GM19397 (cell line): ENCODE measurements around the gene RTN4R.

Experiments used
- ATAC-seq: cut with Tn5 transposase; IDR thresholded peaks from one replicate; pipeline ENCODE4 v1.9.1; 2021; ENCODE audit warnings: mild to moderate bottlenecking, moderate library complexity; ENCODE audit not compliant: unreplicated experiment

RTN4R gene

DNA sequence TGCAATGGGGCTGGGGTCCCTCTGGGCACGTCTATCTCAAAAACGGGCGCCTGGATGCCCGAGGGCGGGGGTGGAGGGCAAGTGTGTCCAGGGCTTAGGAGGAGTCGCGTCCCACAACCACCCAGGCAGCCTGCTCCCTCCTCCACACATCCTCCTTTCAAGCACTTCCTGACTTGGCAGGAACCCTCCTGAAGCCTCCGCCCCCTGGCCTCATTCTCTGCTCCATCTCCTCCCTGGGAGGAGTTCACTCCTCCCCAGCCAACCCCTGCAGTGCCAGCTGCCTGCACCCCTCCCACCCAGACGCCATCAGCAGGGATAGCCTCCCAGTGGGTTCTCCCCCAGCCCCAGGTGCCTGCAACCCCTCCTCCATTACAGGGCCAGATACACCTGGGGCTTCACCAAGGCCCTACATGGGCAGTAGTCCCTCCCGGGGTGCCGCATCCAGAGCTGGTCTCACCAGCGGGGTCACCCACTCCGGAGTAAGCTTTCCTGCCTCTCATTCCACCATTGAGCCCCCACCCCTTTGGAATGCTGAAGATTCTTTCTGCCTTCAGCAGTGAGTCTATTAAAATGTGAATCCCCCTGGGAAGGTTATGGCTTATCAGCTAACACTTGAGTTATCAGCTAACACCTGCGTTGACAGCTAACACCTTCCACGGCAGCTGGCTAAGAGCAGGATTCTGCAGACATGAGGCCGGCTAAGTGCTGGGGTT, 24.4 kb downstream of the RTN4R start:
- ATAC-seq = no peak

DNA sequence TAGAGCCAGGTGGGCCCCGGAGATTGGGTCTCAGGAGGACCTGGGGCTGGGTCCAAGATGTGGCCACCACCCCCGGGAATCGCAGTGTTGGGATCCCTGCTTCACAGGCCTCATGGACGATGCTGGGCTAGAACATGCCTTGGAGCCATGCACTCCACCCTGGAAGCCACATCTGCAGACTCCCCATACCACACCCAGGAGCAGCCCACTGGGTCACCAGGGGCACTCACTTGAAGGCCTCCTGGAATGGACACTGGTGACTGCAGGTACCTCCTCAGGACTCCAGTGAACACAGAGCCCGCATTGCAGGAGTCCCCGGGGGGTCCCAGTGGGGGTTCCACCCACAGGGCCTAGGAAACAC, 25.0 kb downstream of the RTN4R start:
- no peak for ATAC-seq

DNA sequence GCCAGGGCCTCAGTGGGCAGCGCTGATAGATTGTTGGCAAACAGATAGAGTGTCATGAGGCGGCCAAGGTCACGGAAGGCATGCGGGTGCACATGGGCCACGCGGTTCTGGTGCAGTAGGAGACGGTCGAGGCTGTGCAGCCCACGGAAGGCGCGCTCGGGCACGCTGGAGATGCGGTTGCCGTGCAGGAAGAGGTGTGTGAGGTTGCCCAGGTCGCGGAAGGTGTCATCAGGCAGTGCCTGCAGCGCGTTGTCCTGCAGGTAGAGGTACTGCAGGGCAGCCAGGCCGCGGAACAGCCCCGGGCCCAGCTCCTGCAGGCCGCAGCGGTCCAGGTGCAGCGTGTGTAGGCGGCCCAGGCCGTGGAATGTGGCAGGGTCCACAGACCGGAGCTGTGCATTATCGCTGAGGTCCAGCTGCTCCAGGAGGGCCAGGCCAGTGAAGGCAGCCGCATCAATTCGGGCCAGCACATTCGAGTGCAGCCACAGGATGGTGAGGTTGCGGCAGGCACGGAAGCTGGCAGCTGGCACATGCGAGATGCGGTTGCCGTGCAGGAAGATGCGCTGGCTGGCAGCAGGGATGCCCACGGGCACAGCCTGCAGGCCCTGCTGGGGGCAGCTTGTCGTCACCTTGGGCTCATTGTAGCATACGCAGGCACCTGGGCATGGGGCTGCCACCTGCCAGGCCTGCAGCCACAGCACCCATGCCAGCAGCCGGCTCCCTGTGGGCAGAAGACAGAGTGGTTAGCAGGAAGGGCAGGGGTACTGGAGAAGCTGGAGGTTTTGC, 25.5 kb downstream of the RTN4R start:
- no peak for ATAC-seq

DNA sequence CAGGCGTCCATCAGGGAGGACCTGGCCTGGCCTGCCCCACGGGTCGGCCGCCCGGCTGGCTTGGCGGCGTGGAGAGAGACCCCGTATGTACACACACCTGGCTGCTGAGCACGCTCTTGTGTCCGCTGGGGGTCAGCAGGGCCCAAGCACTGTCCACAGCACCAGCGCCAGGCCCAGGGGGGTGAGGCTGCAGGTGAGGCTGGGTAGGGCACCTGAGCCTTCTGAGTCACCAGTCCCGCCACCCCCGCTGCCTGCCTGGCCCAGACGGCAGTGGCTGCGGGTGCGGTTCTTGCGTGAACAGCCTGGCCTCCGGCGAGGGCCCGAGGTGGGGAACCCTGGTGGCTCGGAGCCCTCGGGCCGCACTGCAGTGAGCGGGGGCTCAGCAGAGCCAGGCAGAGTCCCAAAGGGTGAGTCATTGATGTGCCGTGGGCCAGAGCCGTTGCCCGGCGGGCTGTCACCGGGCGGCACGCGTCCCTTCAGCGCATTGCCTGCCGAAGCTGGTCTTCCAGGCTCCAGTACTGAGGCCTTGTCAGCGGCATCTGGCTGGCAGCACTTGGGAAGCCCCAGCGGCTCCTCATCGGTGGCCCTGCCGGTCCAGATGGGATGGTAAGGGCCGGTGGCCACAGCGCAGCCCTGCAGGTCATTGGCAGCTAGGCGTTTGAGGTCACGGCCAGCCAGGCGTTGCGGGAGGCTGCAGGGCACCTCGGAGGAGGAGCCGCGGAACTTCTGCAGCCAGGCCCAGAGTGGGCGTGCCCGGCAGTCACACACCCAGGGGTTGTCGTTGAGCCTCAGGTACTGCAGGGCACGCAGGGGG, 26.3 kb downstream of the RTN4R start:
- no peak for ATAC-seq

DNA sequence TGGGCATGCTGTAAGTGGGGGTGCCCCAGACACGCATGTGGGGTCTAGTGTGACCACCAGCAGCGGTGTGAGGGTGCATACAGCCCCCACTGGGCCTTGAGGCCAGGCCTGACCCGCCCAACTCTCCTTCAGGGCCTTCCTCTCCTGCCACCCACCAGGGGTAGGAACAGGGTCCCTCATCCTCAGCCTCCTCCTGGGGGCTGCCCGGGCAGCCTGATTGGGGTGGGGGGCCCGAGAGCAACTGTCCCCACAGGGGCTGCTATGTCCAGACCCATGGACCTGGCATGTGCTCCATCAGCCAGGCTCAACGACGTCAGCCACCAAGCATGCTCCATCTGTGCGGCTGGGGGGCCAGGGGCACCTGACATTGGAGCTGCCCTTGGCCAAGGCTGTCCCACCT, 27.2 kb downstream of the RTN4R start:
- ATAC-seq = no peak

DNA sequence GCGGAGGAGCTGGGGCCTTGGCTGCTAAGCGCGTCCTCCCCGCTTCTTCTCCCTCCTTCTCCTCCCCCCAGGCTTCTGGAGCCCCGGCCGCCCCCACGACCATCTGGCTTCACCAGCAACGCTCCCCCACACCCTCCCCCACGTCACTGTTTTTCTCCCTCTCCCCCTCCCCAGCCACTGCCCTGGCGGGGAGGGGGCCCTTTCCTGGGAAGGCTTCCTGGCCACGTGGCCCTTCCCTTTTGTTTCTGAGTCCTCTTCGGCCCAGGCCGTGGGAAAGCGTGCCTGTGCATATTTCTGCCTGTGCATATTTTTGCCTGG, 27.7 kb downstream of the RTN4R start:
- no peak for ATAC-seq

DNA sequence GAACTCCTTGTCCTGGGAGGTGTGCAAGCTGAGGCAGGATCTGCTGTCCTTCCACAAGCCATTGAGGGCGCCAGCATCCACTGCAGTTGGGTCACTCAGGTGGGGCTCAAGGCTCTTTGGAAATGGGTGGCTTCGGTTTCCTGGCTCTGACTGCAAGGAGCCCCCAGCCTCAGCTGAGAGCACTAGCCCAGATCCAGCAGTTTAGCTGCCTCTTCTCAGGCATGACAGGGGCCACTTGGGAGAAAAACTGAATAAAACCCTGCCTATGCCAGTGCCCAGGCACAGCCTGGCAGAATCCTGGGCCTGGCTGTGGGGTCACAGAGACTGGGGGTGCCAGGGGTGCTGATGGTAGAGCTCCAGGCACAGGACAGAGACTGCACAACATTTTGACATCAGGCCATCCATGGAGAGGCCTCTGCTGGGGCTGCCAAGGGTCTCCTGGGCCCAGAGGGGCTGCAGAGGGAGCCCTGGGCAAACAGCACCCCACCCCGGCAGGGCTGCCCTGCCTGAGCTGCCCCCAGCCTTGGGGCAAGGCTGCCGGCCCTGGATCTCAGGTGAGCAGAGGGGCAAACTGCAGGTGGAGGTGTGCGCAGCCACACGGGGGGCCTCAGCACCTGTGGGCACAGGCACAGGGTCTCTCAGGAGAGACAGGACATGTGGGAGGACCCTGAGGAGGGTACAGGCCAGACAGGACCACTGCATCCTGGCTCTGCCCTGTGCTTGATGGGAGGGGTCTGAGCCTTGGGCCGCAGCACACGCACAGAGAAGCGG, 28.3 kb downstream of the RTN4R start:
- no peak for ATAC-seq

DNA sequence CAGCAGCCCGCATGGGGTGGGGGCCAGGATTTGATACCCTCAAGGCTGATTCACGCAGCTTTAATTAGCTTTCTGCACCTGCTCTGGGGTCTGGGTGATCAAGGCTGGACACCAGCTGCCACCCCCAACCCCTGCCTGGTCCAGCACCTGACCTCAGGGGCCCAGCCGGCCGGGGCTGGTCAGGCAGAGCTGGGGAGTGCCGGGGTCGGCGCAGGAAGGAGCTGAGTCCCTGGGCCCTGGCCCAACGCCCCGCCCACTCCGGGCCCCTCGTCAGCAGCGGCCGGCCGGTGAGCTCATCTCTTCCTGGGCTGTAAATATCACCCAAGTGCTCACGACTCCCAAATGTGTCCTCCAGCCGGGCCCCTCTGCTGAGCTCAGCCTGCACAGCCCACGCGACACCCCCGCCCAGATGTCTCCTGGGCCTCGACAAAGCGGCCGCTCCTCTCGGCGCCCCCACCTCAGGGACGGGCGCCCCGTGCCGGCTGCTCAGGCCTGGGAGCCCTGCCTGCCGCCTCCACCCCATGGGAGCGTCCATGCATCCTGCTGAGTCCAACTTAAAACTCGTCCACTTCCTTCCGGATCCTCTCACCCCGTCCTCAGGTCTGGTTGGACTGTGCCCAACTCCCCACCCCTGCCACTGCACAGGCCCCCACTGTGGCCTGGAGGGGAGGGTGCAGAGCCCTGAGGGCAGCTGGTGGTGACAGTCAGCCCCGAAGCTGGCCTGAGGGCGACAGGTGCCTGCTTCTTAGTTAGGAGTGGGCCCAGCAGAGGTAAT, 29.0 kb downstream of the RTN4R start:
- no peak for ATAC-seq

DNA sequence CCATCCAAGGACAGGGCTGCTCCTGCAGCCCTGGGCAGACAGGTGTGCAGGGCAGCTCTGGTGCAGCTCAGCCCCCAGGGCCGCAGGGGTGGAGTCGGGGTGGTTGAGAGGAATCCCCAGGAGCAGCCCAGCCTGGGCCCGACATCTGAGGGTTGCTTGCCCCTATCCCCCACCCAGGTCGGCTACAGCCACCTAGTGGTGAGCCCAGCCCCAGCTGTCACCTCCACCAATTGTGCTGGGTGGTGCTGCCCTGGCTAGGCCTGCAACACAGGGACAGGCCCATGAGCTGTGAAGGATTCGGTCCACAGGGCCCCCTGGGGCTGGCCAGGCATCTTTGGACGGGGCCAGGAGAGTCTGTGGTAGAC, 29.6 kb downstream of the RTN4R start:
- no peak for ATAC-seq

DNA sequence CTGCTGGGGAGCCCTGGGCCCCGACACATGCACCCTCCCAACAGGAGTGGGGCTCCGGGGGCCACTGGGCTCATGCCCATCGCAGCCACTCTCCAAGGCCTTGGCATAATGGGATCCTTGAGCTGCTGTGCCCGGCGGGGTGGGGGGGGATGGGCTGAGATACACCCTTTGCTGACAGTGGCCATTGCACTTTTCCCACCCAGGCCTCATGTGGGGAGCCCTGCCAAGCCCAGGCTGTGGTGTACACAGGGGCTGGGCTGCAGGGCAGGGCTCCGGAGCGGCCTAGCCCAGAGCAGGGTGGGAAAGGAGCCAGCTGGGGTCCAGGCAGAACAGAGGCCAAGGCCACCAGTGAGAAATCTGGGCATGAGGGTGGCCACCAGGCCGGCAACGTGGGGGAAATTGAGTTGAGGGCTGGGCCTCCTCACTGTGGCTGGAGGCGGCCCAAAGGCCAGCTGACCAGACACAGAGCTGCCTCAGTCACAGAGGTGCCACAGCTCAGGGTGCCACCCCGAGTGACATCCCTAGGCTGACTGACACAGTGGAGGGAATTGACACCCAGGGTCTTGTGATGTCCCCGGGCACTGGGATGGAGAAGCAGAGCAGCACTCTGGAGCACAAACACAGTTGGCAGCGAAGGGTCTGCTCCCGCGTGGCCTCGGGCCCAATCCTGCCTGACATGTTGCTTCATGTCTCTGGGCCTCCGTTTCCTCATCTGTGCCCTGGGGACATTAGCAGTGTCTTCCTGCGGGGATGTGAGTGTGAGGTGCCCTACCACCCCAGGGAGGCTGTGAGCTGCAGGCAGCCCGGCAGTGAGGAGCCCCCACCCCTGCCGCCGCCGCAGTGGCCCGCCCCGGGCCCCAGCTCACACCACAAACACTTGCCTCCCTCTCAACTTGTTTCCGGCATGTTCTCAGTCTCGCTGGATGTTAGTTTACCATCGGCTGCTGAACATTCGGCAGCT, 30.4 kb downstream of the RTN4R start:
- ATAC-seq = no peak

DNA sequence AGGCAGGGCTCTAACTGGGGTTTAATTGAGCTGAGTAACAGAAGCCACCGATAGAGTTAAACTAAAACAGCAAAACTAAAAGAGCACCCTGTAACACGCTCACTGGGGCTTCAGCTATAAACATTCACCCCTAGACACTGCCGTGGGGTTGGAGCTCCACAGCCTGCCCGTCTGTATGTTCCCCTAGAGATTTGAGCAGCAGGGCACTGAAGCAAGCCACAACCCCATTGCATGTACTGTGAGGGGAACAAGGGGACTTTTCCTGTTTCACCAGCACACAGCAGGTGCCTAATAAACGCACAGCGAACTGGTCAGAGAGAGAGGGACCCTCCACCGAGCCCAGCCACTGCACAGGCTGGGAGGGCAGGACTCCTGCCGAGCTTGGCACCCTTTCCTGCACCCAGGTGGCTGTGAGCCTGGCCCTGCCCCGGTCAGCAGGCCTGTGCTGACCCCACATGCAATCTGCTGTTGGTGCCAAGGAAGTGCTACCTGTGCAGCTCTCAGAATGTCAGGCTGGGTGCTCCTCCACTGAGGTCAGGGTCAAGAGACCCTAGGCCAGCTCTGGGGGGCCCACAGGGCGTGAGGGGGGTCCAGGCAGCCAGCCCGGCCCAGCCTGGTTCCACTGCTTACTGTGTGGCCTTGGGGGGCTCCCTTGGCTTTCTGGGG, 31.9 kb downstream of the RTN4R start:
- no peak for ATAC-seq

DNA sequence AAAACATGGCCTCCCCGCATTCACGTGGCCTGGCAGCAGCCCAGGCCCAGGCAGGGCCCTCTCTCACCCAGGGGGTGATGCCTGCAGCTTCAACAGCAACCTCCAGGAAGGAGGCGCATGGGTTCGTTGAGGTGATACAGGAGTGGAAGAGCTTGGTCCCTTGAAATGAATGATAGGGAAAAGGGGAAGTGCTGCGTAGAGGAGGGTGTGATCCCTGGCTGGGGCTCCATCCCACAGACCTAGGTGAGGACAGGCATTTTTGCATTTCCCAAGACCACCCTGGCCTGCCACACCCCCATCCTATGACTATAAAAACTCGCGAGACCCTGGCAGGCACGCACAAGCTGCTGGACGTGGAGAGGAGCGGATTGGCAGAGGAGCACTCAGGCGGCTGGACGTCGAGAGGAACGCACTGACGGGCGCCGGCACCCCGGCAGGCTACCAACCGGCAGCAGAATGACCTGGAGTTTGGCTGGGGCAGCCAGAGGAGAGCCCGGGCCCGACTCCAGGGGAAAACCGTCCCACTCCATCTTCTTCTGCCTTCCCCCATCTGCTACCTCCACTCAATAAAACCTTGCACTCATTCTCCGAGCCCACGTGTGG, 32.6 kb downstream of the RTN4R start:
- no peak for ATAC-seq

DNA sequence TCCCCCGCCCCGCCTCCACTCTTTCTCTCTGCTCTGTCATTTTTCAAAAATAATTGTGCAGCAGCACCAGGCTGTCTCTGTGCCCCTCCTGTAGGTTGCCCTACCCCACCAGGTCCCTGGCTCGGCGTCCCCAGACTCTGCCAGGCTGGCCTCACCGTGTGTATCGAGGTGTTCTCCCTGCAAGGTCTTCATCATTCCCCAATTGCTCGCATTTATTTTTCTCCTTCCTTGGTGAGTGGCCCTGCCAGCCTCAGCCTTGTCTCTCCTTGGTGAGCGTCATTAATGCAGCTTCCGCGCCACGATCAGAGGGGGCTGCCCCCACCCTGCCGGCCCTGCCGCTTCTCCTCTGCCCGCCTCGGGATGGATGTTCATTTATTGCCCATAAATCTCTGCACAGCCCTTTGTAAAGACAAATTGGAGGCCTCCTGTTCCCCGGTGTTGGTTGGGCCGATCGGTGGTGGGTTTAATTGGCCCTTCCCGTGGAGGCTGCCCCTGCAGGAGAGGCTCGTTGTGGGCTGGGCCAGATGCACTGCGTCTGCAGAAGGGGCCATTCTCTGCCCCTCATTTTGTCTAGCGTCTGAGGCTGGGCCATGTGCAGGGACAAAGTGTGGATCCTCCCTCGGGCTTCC, 33.2 kb downstream of the RTN4R start:
- ATAC-seq = no peak

DNA sequence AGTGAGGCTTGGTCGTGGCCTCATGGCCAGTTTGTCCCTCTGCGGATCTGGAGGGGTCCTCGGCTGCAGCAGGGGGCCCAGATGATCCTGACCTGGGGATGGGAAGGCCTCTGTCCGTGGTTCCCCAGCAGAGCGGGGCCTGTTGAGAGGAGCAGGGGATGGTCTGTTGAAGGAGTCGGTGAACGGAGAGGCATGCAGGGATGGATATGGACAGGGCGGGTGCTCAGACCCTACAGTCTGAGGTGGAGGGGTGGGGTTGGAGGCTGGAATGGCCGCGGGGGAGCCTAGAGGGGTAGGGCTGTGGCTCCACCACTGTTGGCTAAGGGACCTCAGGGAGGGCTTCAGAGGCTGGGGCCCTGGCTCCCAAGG, 33.8 kb downstream of the RTN4R start:
- ATAC-seq = no peak

DNA sequence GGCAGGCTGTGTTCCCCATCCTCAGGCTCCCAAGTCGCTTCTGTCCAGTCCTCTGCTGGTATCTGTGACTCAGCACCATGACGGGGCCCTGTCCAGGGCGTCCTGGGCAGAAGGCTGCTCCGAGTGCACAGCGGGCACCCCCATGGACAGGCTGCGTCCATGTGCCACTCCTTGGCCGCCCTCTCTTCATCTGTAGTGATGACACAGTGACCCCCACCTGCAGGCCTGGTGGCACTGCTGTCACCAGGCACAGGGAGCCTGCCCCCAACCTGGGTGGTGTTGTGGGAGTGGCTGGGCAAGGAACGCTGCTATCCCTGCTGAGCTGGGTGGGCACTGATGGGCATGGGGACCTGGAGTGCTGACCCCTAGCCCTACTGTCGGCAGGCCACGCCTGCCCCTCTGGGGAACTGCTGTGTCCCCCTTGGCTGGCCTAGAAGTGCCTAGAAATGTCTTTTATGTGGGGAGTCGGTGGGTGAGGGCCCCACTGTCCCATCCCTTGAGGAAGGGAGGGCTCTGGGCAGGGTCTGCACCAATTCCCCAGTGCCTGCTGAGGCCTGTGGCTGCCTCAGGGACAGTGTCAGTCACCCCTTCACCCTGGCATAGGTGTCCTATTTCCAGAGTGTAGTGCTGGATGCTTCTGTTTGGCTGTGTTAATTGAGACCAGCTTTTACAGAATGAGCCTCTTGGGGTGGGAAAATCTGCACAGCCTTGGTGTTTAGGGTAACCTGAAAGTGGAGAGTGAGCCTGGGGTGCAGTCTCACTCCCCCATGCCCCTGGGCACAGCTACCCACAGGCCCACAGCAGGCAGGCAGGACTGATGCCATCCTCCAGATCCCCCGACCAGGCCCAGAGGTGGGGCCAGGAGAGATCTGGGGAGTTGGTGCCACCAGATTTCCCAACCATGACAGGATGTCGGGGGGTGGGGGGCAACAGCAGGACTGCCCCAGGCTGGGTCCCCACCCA, 34.5 kb downstream of the RTN4R start:
- no peak for ATAC-seq

DNA sequence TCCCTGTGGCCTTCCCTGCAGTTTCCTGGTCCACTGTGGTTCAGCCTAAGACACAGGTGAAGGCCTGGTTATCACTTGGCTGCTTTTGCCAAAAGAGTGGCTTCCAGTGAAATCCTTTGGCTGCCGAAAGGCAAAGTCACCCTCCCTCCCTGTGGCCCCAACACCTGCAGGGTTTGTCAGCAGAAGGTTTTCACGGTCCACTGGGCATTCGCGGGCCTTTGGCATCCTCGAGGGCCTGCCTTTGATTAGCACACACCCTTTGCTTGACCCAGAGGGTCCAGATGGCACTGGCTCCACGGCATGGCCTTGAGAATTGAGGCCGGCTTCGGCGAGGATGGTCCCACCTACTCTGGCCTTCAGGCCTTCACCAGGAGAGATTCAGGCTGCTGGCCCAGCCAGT, 35.3 kb downstream of the RTN4R start:
- ATAC-seq = no peak

DNA sequence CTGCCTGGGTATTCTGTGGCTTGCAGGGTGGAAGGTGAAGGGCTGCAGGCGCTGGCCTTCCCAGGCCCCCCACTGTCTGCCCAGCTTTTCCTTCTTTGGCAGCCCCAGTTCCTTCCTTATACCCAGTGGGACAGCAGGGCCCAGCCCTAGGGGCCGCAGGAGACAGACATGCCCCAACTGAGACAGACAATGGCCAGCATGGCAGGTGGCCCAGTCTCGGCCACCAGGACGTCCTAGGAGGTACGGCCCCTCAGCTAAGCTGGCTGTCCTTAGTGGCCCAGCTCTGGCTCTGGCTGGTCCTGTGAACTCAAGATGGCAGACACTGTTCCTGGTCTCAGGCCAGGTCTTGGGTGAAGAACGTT, 35.9 kb downstream of the RTN4R start:
- no peak for ATAC-seq
